ENCODE data around the gene PRKCZ.

- TF ChIP-seq CTCF (IDR thresholded peaks at IDR 0.05) (no peak), EZH2 (IDR thresholded peaks at IDR 0.05) (no peak)
Measured at GRCh38 chr1:2130156-2130555, 79.9 kb downstream of the PRKCZ start.

All from neural progenitor cell (in vitro differentiated cells).